HepG2 (cell line): ENCODE measurements around the gene ACSL1. TPM values are rescaled to one million over a fixed set of nuclear protein-coding genes. Genes with fewer than 3 reads are reported as not detected.
A peak's percentile ranks its signal among the peaks of the same experiment; 100 is the strongest.
"Not testable (repeated sequence)": the region's sequence is repeated elsewhere in the genome, so short reads cannot be mapped to it uniquely, and the experiment has no call there.

Source experiments
- ATAC-seq: fragments of 200-7000 bp; cut with Tn5 transposase; 3 replicates; pipeline ENCODE4 v1.9.1; 2020; ENCODE audit warnings: mild to moderate bottlenecking, moderate library complexity
- BruUV-seq: library from RNA; stranded (reverse); fragments of 400-500 nt; replicated peaks from 2 replicates; lab custom pipeline; 2021; lab: Mats Ljungman, UMichigan
- CTCF ChIA-PET: fragments of 300-600 bp; formaldehyde crosslinking; extraction: SDS; loops from one replicate; lab custom pipeline; 2021; ENCODE audit warnings: low total read pairs, inconsistent platforms, low intra/inter-chr PET ratio; lab: Yijun Ruan, JAX
- POLR2A ChIA-PET: fragments of 350-600 bp; sonication (Branson Sonifier 250); formaldehyde crosslinking; loops from one replicate; lab custom pipeline; 2020; ENCODE audit warnings: antibody characterized with exemption, inconsistent platforms; lab: Yijun Ruan, JAX
- DNase-seq: peaks from one replicate; pipeline ENCODE4 v3.0.0-alpha.2; 2015; ENCODE audit warnings: low spot score
- FAIRE-seq: peaks from 3 replicates; lab custom pipeline; 2011; peaks lifted over from hg19 to GRCh38; lab: Jason Lieb, UNC
- H2AFZ ChIP-seq: one replicate; pipeline ENCODE4 v1.6.1; 2011; ENCODE audit warnings: low read length, inconsistent platforms
- H3K27ac ChIP-seq: fragments of 300-600 bp; 3 replicates; pipeline ENCODE4 v1.8.0; 2011; ENCODE audit warnings: mixed run types, mild to moderate bottlenecking, mixed read lengths, low read length, inconsistent platforms; ENCODE audit not compliant: insufficient read depth; ENCODE audit errors: extremely low read length
- H3K27me3 ChIP-seq, 2 experiments: fragments of 200-600 bp in 1 of 2; 2 replicates in 1 of 2; 3 replicates in 1 of 2; pipeline versions ENCODE4 v1.6.0 to v1.8.0; 2011; ENCODE audit warnings: low read length in 2 of 2, mild to moderate bottlenecking in 2 of 2, moderate library complexity in 2 of 2, inconsistent platforms in 1 of 2; ENCODE audit not compliant: insufficient read depth in 2 of 2, control insufficient read depth in 1 of 2
- H3K36me3 ChIP-seq, 2 experiments: fragments of 200-600 bp in 1 of 2; replicated peaks in 1 of 2; 2 replicates in 1 of 2; 3 replicates in 1 of 2; pipeline versions ENCODE4 v1.5.1 to v1.8.0; 2011; ENCODE audit warnings: low read length in 2 of 2, inconsistent platforms in 1 of 2; ENCODE audit not compliant: insufficient read depth in 2 of 2, control insufficient read depth in 1 of 2
- H3K4me1 ChIP-seq: 2 replicates; pipeline ENCODE4 v1.5.1; 2012; ENCODE audit warnings: low read length, inconsistent platforms; ENCODE audit not compliant: insufficient read depth
- H3K4me2 ChIP-seq: 2 replicates; pipeline ENCODE4 v1.6.0; 2011; ENCODE audit warnings: low read depth, low read length, inconsistent platforms
- H3K4me3 ChIP-seq, 3 experiments: fragments of 200-600 bp in 1 of 3; sonication (generic), shearing (Covaris generic) in 1 of 3; replicated peaks in 1 of 3; 2 replicates each; pipeline ENCODE4 v1.5.1; 2011 to 2016; ENCODE audit warnings: low read length in 3 of 3, inconsistent platforms in 2 of 3, low read depth in 2 of 3, mild to moderate bottlenecking in 2 of 3, control low read depth in 1 of 3, mixed read lengths in 1 of 3; ENCODE audit not compliant: insufficient read depth in 1 of 3
- H3K79me2 ChIP-seq: one replicate; pipeline ENCODE4 v1.6.1; 2011; ENCODE audit warnings: low read length, inconsistent platforms; ENCODE audit not compliant: insufficient read depth
- H3K9ac ChIP-seq: 2 replicates; pipeline ENCODE4 v1.6.0; 2011; ENCODE audit warnings: mild to moderate bottlenecking, low read depth, low read length, inconsistent platforms; ENCODE audit not compliant: insufficient read depth
- H3K9me3 ChIP-seq: 2 replicates; pipeline ENCODE4 v1.5.1; 2012; ENCODE audit warnings: mild to moderate bottlenecking, low read length
- H4K20me1 ChIP-seq: 2 replicates; pipeline ENCODE4 v1.6.0; 2011; ENCODE audit warnings: inconsistent platforms, mild to moderate bottlenecking, low read length, moderate library complexity; ENCODE audit not compliant: insufficient read depth
- BHLHE40 ChIP-seq: IDR thresholded peaks from 2 replicates; pipeline ENCODE4 v1.6.1; 2011; ENCODE audit warnings: low read length, improper control_type of control experiment
- NFE2 ChIP-seq: sonication (generic); formaldehyde crosslinking; IDR thresholded peaks from 2 replicates; pipeline ENCODE4 v1.4.0; 2020; ENCODE audit warnings: missing genetic modification reagents
- NONO ChIP-seq, 2 experiments: fragments of 450-650 bp in 1 of 2; sonication (generic) in 1 of 2; formaldehyde crosslinking in 1 of 2; IDR thresholded peaks in 1 of 2; conservative IDR thresholded peaks in 1 of 2; 2 replicates each; pipeline versions ENCODE4 v1.6.1 to v1.8.0; 2017 to 2022; ENCODE audit warnings: mild to moderate bottlenecking in 1 of 2, missing genetic modification reagents in 1 of 2, moderate library complexity in 1 of 2
- PPARG ChIP-seq: conservative IDR thresholded peaks from 2 replicates; pipeline ENCODE4 v1.6.1; 2016; ENCODE audit warnings: missing biosample characterization, missing genetic modification reagents
- SAP130 ChIP-seq: IDR thresholded peaks from 2 replicates; pipeline ENCODE4 v1.6.1; 2016; ENCODE audit warnings: low read depth
- SOX5 ChIP-seq: IDR thresholded peaks from 2 replicates; pipeline ENCODE4 v1.6.1; 2016; ENCODE audit warnings: borderline replicate concordance
- SP2 ChIP-seq: sonication (generic); formaldehyde crosslinking; IDR thresholded peaks from 2 replicates; pipeline ENCODE4 v1.5.1; 2020; ENCODE audit warnings: mild to moderate bottlenecking, missing genetic modification reagents
- TEAD2 ChIP-seq: sonication (generic); formaldehyde crosslinking; IDR thresholded peaks from 2 replicates; pipeline ENCODE4 v1.9.0; 2021; ENCODE audit warnings: missing genetic modification reagents
- ZBTB7B ChIP-seq: sonication (generic); formaldehyde crosslinking; IDR thresholded peaks from 2 replicates; pipeline ENCODE4 v1.4.0; 2020; ENCODE audit warnings: missing genetic modification reagents
- ZNF720 ChIP-seq: sonication (generic); formaldehyde crosslinking; IDR thresholded peaks from 2 replicates; pipeline ENCODE4 v1.4.0; 2020; ENCODE audit warnings: missing genetic modification reagents
- WGBS: methylation state at CpG from one replicate; pipeline ENCODE4 v1.1.6; 2017; ENCODE audit warnings: low lambda C conversion rate; 5-methylcytosine and 5-hydroxymethylcytosine counted together
- in situ Hi-C: cut with HindIII; loops from 2 replicates; pipeline ENCODE4 v1.10.0; 2017; ENCODE audit warnings: low pct_unique_long_range_greater_than_20kb; ENCODE audit not compliant: extremely low pct_ligation_motif_present
- intact Hi-C: fragments of 100-400 bp; cut with micrococcal nuclease; formaldehyde crosslinking; loops from one replicate; pipeline ENCODE4 v1.10.0; 2022; ENCODE audit not compliant: unreplicated experiment
- polyA plus RNA-seq, 8 experiments: library from polyadenylated mRNA; depleted of rRNA in 3 of 8; stranded (reverse) in 7 of 8; unstranded in 1 of 8; fragments of >200 nt; fragmentation: Illumina TruSeq in 4 of 8; extraction: Trizol in 4 of 8; gene quantifications; 2 replicates each; pipeline versions ENCODE4 v1.2.1 to v1.2.3, GENCODE V29; 2011 to 2016; ENCODE audit warnings: low read depth in 4 of 8, missing spikeins in 1 of 8, mixed read lengths in 1 of 8; ENCODE audit not compliant: insufficient read depth in 1 of 8
- total RNA-seq, 5 experiments: library from RNA; depleted of rRNA; stranded (reverse); fragments of >200 nt; fragmentation: Illumina TruSeq; extraction: Trizol; gene quantifications; 2 replicates each; pipeline ENCODE4 v1.2.3, GENCODE V29; 2016; ENCODE audit warnings: low read depth in 1 of 5
- TF ChIP-seq, protein P1 (sequence below): sonication (generic); formaldehyde crosslinking; IDR thresholded peaks from 2 replicates; pipeline ENCODE4 v1.4.0; 2020; ENCODE audit warnings: low read depth, mild to moderate bottlenecking, missing genetic modification reagents
- TF ChIP-seq, protein P2 (sequence below): IDR thresholded peaks from 2 replicates; pipeline ENCODE4 v1.6.1; 2016; ENCODE audit warnings: control low read depth
- TF ChIP-seq, protein P3 (sequence below): fragments of 450-650 bp; IDR thresholded peaks from 2 replicates; pipeline ENCODE4 v1.6.1; 2017
- TF ChIP-seq, protein P4 (sequence below): sonication (generic); formaldehyde crosslinking; IDR thresholded peaks from 2 replicates; pipeline ENCODE4 v1.5.1; 2020; ENCODE audit warnings: mild to moderate bottlenecking, missing genetic modification reagents, borderline replicate concordance

Gene ACSL1
- total and polyA plus RNA-seq, 2 of the 13 experiments (the other 11 are each of a cell fraction or from before 2014, with no cell fraction given), result 10.0 to 29.8 TPM

DNA sequence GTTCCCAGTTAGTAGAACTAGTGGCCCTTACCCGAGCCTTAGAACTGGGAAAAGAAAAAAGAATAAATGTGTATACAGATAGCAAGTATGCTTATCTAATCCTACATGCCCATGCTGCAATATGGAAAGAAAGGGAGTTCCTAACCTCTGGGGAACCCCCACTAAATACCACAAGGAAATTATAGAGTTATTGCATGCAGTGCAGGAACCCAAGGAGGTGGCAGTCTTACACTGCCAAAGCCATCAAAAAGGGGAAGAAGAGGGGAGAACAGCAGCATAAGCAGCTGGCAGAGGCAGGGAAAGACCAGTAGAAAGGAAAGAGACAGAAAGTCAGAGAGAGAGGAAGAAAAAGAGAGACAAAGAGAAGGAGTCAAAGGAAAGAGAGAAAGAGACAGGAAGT is 86.2 kb downstream of the ACSL1 start:
- DNase-seq, result not testable (repeated sequence)

DNA sequence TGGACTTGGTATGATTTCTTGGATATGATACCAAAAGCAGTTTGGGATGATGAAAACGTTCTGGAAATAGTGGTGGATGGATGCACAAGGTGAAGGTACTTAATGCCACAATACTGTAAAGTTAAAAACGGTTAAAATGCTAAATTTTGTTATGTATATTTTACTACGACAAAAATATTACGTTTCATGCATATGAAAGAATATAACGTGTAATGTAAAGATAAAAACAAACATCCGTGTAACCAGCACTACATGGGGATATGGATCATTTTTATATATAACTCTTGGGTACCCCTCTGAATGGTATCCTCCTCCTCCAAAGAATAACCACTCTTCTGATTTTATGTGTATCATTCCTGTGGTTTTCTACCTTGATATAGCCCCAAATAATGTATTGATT is 91.0 kb downstream of the ACSL1 start:
- peak overlapping the region; percentile 58 for H2AFZ ChIP-seq
- WGBS, result 31% methylated on average over 6 of the region's 6 CpGs
- H3K79me2 ChIP-seq, result peaks cover 37% of the 10 kb centered on the region
- no peaks in the 10 kb centered on the region for H3K9me3 ChIP-seq
- no peak for FAIRE-seq
- H3K27ac ChIP-seq, result no peak overlapping the region
- in situ Hi-C loops (no loop called here), intact Hi-C loops (loop anchor here (10.0 kb wide), 1 partner anchor 470 kb away; no protein-coding TSS in a partner anchor)
- H3K9ac ChIP-seq, result peak overlapping the region; percentile 58
- no peak for ATAC-seq
- BruUV-seq, result TSS peak; percentile 94
- CTCF ChIA-PET, result no interaction called here
- POLR2A ChIA-PET, result interaction anchor here (0.5 to 2.5 kb wide), 12 partner anchors 11 to 471 kb away, joined by 3 to 12 read pairs (median 4); partner anchors contain the start of genes CASP3, PRIMPOL and SLC25A4
- H3K4me1 ChIP-seq, result peaks cover 42% of the 10 kb centered on the region
- no peak for DNase-seq
- H4K20me1 ChIP-seq, result no peaks in the 10 kb centered on the region
- peak overlapping the region; percentile 49 to 88 (median 56); a peak in 5 of 6 replicates for H3K4me3 ChIP-seq
- peak overlapping the region; percentile 79 for H3K4me2 ChIP-seq
- no peaks in the 10 kb centered on the region for H3K27me3 ChIP-seq
- H3K36me3 ChIP-seq, result peaks cover 0 to 3% of the 10 kb centered on the region in 2 experiments; a peak in 2 of 5 replicates
- TF ChIP-seq SP2 (CRISPR knock-in tag) (no peak), SAP130 (CRISPR knock-in tag) (no peak), BHLHE40 (no peak), SOX5 (CRISPR knock-in tag) (no peak), ZBTB7B (CRISPR knock-in tag) (no peak), TEAD2 (no peak), ZNF720 (CRISPR knock-in tag) (no peak), PPARG (no peak), NFE2 (no peak)
- TF ChIP-seq, protein P1, sequence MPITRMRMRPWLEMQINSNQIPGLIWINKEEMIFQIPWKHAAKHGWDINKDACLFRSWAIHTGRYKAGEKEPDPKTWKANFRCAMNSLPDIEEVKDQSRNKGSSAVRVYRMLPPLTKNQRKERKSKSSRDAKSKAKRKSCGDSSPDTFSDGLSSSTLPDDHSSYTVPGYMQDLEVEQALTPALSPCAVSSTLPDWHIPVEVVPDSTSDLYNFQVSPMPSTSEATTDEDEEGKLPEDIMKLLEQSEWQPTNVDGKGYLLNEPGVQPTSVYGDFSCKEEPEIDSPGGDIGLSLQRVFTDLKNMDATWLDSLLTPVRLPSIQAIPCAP, result no peak
- TF ChIP-seq, protein P2, sequence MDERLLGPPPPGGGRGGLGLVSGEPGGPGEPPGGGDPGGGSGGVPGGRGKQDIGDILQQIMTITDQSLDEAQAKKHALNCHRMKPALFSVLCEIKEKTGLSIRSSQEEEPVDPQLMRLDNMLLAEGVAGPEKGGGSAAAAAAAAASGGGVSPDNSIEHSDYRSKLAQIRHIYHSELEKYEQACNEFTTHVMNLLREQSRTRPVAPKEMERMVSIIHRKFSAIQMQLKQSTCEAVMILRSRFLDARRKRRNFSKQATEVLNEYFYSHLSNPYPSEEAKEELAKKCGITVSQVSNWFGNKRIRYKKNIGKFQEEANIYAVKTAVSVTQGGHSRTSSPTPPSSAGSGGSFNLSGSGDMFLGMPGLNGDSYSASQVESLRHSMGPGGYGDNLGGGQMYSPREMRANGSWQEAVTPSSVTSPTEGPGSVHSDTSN (CRISPR knock-in tag), result no peak
- TF ChIP-seq, protein P3, sequence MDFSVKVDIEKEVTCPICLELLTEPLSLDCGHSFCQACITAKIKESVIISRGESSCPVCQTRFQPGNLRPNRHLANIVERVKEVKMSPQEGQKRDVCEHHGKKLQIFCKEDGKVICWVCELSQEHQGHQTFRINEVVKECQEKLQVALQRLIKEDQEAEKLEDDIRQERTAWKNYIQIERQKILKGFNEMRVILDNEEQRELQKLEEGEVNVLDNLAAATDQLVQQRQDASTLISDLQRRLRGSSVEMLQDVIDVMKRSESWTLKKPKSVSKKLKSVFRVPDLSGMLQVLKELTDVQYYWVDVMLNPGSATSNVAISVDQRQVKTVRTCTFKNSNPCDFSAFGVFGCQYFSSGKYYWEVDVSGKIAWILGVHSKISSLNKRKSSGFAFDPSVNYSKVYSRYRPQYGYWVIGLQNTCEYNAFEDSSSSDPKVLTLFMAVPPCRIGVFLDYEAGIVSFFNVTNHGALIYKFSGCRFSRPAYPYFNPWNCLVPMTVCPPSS, result no peak
- TF ChIP-seq, protein P4, sequence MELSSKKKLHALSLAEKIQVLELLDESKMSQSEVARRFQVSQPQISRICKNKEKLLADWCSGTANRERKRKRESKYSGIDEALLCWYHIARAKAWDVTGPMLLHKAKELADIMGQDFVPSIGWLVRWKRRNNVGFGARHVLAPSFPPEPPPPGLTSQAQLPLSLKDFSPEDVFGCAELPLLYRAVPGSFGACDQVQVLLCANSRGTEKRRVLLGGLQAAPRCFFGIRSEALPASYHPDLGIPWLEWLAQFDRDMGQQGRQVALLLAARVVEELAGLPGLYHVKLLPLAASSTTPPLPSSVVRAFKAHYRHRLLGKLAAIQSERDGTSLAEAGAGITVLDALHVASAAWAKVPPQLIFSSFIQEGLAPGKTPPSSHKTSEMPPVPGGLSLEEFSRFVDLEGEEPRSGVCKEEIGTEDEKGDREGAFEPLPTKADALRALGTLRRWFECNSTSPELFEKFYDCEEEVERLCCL (CRISPR knock-in tag), result no peak

More for the DNA sequence above, 86.2 kb downstream of the ACSL1 start:
- BruUV-seq; H3K4me3 ChIP-seq; H3K4me2 ChIP-seq; H3K9me3 ChIP-seq; H3K27ac ChIP-seq; H2AFZ ChIP-seq; FAIRE-seq; POLR2A ChIA-PET; H3K79me2 ChIP-seq; H3K9ac ChIP-seq; H3K27me3 ChIP-seq; ATAC-seq; H3K36me3 ChIP-seq; CTCF ChIA-PET; in situ Hi-C loops; H4K20me1 ChIP-seq; TF ChIP-seq NONO (CRISPR knock-in tag; conservative IDR thresholded peaks at IDR 0.05): not testable (repeated sequence)
- 0% methylated on average over 1 of the region's 1 CpG for WGBS
- intact Hi-C loops, result loop anchor here (10.0 kb wide), 1 partner anchor 475 kb away; no protein-coding TSS in a partner anchor
- H3K4me1 ChIP-seq, result peaks cover 26% of the 10 kb centered on the region
- TF ChIP-seq NONO (IDR thresholded peaks at IDR 0.05), result 0 out of 2 replicates have a peak, but pooled peaks have one; percentile 6
